GM19193 (cell line): ENCODE results near the gene FAT1.

Experiments used
- POLR2A ChIP-seq: IDR thresholded peaks from 4 replicates; pipeline ENCODE4 v1.6.1; 2011; ENCODE audit not compliant: insufficient read depth, insufficient read length; ENCODE audit errors: extremely low read depth

The FAT1 gene

DNA sequence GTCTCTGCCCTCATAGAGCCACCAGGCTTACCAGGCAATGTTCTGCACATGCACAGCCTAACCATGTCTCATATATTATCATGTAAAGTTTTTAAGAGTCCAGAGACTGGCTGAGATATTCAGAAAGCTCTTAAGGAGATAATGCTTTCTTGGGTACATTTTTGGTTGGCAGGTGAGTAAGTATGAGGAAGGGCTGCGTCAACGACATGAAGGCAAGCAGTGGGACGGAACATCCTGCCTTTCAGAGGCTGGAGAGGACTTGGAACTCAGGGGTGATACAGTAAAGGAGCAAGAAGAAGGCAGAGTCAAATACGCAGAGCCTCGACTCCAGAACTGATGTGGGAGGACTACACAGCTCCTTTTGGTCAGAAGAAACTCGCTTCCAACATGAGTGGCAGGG, 93.5 kb downstream of the FAT1 start:
- TF ChIP-seq POLR2A: no peak

DNA sequence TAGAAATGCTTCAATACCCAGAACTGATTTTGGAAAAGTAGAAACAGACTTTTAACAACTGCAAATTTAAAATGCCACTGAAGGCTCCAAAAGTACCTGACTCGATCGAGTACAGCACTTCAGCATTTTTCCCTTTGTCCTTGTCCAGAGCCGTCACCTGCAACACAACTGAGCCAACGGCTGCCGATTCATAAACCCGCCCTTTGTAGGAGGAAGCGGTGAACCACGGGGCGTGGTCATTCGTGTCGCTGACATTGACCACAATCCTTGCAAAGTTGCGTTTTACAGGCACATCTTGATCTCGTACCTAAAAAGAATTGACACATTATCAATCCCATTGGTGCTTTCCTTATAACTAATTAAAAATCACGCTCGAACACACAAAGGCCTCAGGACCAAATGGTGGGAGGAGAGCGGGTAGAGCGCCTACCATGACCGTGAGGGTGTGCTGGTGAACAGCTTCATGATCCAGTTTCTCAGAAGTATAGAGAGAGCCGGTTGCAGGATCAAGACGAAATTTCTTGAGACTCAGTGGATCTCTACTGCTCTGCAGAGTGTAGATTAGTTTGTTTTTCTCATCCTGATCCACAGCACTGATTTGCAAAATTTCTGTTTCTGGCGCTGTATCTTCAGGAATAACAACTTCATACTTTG, 95.5 kb downstream of the FAT1 start:
- no peak for TF ChIP-seq POLR2A

DNA sequence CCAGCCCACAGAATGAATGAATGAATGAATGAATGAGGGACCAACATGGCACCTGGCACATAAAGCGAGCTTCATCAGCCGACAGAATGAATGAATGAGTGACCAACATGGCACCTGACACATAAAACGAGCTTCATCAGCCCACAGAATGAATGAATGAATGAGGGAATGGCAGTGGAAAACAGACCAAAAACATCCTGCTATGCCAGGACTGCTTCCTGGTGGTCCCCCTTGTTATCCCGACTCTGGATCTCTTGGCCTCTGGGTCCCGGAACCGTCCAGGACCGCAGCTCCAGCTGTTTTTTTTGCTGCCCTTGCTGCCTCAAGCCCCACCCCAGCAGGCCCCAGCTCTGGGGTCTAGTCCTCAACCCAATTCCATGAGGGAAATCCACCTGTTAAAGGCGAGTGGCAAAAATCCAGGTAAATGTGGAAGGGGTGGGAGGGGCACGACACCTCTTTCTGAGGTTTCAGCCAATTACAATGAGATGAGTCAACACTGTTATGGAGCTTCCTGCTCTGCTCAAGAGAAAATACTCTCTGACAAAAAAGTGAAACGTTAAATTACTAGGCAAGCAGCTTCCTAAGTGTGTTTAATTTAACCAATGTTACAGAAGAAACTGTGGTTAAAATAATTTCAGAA, 96.3 kb downstream of the FAT1 start:
- no peak for TF ChIP-seq POLR2A

DNA sequence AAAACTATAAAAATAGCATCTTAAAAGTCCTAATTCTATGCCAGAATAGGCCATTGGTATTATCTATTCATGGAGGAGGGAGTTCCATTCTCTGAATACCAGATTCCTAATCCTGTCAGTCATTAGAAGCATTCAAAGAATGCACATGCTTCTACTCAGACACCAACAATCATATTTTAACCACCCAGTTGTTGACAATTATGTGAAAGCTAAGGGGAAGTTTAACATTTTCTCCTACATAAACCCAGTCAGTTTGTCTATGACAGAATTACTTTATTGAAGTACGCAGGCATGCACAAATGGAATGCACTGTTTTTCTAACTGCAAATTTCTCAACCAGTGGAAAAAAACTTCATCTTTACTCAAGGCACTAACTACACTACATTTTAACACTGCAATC, 98.7 kb downstream of the FAT1 start:
- TF ChIP-seq POLR2A: no peak

DNA sequence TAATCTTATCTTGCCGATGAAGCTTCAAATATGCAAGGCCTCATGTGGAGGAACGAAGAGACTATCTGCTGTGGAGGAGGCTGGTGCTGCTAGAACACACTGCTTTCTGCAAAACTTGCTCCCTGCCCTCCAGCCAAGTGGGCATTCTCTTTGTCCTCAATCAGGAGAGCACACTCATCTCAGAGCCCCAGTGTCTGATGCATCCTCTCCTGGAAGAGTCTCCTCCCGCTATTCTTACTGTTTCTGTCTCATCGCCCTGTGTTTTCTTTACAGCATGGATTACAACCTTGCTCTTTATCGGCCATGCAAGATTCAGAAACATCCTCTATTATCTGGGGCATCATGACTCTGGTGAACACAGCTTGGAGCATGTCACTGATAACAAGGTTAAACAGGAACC, 100.1 kb downstream of the FAT1 start:
- no peak for TF ChIP-seq POLR2A

DNA sequence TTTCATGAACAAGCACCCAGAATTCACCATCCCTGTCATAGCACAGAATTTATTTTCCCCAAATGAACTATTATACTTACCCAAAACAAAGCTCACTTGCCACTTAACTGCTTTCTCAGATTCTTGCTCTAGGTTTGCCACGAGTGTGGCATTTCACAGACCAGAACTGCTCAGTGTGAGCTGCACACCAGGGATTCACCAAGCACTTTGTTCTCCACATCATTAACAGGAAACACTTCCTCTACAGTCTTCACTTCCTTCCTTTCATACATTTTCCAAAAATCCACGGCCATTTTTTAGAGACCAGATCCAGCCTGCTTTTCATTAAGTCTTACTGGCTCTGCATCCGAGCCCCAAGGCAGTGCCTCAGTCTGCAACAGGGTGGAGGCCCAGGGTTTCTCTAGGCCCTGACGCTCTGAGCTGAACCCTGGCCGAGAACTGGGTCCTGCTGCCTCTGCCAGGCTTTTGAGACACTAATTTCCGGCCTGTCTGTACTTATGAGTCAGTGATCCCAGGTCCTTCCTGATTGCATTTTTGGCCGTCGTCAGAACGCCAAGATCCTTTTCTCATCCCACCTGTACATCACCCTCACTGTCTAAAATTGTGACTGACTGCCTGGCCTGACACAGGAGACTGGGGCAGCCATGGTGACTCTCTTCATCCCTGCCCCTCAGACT, 100.7 kb downstream of the FAT1 start:
- no peak for TF ChIP-seq POLR2A

DNA sequence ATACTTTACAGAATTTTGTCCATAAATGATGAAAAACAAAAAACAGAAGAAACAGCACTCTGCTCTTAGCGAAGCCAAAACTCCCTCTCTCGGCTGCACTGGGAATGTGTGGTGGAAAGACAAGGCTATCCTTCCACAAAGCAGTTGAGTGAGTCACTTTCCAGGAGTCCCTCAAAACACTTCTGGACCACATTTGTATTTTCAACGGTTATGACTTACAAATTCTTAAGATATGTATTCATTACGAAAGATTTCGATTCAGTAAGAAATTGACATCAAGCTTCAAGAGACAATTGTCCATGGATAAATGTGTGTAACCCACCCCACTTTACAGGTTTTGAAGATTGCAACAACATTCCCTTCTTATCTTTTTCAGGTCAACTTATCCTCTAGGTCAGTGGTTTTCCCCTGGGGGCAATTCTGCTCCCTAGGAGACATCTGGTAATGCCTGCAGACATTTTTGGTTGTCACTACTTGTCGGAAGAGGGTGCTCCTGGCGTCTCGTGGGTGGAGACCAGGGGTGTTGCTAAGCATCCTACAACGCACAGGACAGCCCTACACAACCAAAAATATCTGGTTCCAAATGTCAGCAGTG, 101.6 kb downstream of the FAT1 start:
- TF ChIP-seq POLR2A: no peak

DNA sequence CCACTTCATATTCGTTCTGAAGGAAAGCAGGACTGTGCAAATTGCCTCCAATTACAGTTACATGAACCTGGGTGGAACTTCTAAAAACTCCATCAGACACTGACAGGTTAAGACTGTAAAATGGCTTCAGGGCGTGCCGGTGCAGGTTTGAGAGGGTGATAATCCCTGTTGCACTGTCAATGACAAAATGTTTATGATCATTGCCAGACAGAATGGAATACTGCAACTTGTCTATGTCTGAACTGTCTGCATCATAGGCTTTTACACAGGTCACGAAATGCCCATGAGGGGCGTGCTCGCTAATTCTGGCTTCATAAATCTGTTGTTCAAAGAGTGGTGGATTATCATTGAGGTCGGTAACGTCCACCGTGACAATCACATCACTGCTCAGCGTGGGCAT, 104.6 kb downstream of the FAT1 start:
- TF ChIP-seq POLR2A: no peak

DNA sequence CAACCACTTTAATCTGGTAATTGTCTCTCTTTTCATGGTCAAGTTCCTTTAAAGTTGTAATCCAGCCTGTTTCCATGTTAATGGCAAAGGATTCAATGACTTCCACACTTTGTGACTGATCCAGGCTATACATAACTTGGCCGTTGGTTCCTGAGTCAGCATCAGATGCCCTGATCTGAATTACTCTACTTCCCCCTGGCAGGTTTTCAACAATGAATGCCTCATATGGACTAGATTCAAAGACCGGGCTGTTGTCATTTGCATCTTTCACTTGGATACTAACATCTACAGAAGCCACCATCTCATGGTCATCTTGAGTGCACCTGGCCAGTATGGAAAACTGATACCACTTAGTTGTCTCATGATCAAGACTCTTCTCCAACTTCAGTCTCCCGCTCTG, 105.7 kb downstream of the FAT1 start:
- no peak for TF ChIP-seq POLR2A

DNA sequence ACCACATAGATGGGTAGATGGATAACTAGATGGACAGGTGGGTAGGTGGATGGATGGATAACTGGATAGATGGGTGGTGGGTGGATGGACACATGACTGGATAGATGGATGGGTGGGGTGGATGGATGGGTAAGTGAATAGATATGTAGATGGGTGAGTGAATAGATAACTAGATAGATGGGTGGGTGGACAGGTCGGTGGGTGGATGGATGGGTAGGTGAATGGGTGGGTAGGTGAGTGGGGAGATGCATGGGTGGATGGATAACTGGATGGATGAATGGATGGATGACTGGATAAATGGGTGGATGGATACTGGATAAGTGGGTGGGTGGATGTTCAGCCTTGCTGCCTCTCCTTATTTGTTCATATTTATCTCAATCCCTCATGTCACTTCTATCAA, 116.2 kb downstream of the FAT1 start:
- TF ChIP-seq POLR2A: no peak

DNA sequence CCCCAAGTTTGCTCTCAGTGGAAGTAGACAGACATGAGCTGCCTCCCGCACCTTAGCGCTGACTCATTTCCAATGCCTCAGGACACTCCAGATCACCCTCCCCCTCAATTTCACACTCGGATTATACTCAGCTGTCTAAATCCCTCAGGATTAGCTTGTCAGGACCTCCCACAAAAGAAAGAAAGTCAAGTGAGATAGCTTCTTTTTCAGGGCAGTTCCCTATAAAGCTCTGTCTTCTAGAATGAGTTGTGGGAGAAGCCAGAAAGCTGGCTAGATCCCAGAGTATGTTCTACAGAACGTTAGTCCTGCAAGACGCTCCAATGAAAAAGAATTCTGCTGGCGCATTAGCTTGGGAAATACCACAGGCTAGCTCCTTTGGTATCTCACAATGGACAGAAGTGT, 117.1 kb downstream of the FAT1 start:
- no peak for TF ChIP-seq POLR2A

DNA sequence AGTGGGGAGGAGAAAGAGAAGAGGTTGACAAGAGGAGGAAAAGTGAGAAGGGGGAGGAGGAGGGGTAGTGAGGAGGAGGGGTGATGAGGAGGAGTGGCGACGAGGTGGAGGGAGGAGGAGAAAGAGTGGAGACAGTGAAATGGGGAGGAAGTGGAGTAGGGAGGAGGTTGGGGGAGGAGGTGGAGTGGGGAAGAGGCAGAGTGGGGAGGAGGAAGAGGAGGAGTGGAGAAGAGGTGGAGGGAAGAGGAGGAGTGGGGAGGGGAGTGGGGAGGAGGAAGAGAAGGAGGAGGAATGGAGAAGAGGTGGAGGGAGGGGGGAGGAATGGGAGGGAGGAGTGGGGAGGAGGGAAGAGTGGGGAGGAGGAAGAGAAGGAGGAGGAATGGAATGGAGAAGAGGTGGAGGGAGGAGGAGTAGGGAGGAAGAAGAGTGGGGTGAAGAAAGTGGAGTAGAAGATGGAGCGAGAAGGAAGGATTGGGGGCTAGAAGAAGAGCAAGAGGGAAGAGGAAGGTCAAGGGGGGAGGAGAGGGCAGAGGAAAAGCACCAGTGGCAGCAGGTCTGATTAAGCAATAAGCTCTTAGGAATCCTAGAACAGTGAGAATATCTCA, 118.3 kb downstream of the FAT1 start:
- no peak for TF ChIP-seq POLR2A

DNA sequence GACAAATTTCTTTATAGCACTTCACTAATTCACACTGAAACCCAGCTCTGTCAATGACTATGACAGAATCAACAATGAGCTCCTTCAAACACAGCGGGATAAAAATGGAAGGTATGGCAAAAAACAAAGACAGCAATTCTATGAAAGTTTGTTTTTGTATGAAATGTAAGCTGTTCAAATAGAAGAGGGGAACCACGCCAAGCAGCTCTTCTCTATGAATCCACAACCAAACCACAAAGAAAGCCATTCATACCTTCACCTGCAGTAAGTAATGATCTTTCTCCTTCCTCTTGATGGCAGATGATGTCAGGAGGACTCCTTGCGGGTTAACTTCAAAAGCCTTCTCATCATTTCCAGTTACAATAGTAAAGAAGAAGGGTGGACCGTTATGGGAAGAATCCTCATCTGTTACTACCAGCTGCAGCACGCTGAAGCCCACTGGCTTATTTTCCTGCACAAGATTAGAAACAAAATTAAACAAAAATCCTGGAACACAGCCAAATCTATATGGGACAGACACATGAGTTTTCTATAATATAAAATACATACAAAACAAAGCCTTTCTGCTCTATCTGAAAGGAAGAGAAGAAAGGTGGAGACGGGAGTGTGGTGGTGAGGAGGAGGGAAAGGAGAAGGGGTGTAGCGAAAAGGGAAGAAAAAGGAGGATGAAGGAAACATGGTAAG, 119.4 kb downstream of the FAT1 start:
- no peak for TF ChIP-seq POLR2A

DNA sequence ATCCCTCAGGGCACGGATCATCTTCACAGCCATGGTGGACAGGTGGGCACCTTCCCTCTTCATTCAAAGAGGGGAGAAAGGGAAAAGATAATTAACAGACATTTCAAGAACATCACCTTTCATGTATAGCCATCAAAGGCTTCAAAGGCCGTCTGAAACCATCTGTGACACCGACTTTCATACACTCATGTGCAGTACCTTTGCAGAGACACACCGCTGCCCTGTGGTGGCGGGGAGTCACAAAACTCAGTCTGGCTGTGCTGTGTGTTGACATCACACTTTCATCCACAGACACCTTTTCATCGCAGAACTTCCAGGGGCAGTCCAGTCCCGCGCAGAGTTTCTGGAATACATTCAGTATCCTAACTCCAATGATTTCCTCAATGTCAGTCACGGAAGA, 120.7 kb downstream of the FAT1 start:
- TF ChIP-seq POLR2A: no peak

DNA sequence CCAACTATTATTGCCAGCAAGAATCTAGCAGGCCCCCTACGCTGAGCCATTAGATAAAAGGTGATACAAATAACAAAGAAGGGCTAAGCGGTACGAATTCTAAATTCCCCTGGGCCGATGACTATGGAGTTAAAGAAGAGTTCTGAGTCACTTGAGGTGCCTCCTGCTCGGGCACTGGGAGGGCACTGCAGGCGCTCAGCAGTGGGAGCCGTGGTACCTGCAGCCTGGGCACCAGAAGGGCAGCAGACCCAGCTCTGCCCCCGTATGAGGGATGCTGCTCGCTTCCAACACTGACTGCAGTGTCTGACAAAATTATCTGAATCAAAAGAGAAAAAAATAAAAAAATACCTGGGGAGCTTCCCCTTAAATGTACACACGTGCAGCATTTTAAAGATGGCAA, 124.2 kb downstream of the FAT1 start:
- no peak for TF ChIP-seq POLR2A
